Activated CD4-positive, alpha-beta T cell treated with anti-CD3 and anti-CD28 coated beads for 36 hours (primary cell): ENCODE measurements around the gene CYP39A1. TPM values are rescaled to one million over a fixed set of nuclear protein-coding genes. Genes with fewer than 3 reads are reported as not detected.
A peak's percentile ranks its signal among the peaks of the same experiment; 100 is the strongest.

Experiments
- ATAC-seq: fragments of 200-7000 bp; cut with Tn5 transposase; one replicate; pipeline ENCODE4 v1.10.0; 2021; ENCODE audit warnings: mild to moderate bottlenecking, moderate library complexity
- CTCF ChIA-PET: fragments of 350-600 bp; sonication (Branson Sonifier 250); formaldehyde crosslinking; loops from one replicate; lab custom pipeline; 2021; ENCODE audit warnings: antibody characterized with exemption; lab: Charles Lee
- POLR2A ChIA-PET: fragments of 350-600 bp; sonication (Branson Sonifier 250); formaldehyde crosslinking; loops from one replicate; lab custom pipeline; 2021; ENCODE audit warnings: antibody characterized with exemption, inconsistent platforms; lab: Charles Lee
- DNase-seq: peaks from one replicate; pipeline ENCODE4 v3.0.0-alpha.2; 2020
- H3K27ac Mint-ChIP-seq: one replicate; pipeline ENCODE4 v1.8.0; 2021; ENCODE audit warnings: mixed read lengths
- H3K27me3 Mint-ChIP-seq: one replicate; pipeline ENCODE4 v1.8.0; 2021; ENCODE audit warnings: mixed read lengths
- H3K36me3 Mint-ChIP-seq: one replicate; pipeline ENCODE4 v1.8.0; 2021; ENCODE audit warnings: low read depth, mixed read lengths
- H3K4me1 Mint-ChIP-seq: one replicate; pipeline ENCODE4 v1.8.0; 2021; ENCODE audit warnings: mixed read lengths
- H3K4me3 Mint-ChIP-seq: one replicate; pipeline ENCODE4 v1.8.0; 2021; ENCODE audit warnings: mild to moderate bottlenecking, moderate library complexity, mixed read lengths
- H3K9me3 Mint-ChIP-seq: one replicate; pipeline ENCODE4 v1.8.0; 2021; ENCODE audit warnings: low read depth, mixed read lengths
- intact Hi-C, 2 experiments: fragments of 100-400 bp; cut with DNase I in 1 of 2; cut with micrococcal nuclease in 1 of 2; formaldehyde crosslinking; loops; one replicate each; pipeline versions ENCODE4 v1.14.2 to v1.15.1; 2022 to 2024; cut with DNase I, micrococcal nuclease
- total RNA-seq, 2 experiments: library from RNA; stranded (reverse); gene quantifications; one replicate each; pipeline ENCODE4 v1.2.3, GENCODE V29; 2021

Gene CYP39A1, protein sequence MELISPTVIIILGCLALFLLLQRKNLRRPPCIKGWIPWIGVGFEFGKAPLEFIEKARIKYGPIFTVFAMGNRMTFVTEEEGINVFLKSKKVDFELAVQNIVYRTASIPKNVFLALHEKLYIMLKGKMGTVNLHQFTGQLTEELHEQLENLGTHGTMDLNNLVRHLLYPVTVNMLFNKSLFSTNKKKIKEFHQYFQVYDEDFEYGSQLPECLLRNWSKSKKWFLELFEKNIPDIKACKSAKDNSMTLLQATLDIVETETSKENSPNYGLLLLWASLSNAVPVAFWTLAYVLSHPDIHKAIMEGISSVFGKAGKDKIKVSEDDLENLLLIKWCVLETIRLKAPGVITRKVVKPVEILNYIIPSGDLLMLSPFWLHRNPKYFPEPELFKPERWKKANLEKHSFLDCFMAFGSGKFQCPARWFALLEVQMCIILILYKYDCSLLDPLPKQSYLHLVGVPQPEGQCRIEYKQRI
- not detected for total RNA-seq

- intact Hi-C loops, result loop anchor here (1.0 to 2.0 kb wide), 2 partner anchors 10 to 522 kb away; no protein-coding TSS in a partner anchor
- DNase-seq, result peak; percentile 91
- Mint-ChIP-seq H3K27me3 (peaks cover 31% of the 10 kb centered on the region), H3K36me3 (no peaks in the 10 kb centered on the region), H3K4me3 (peak within 1 kb of the TSS; percentile 67), H3K4me1 (peaks cover 15% of the 10 kb centered on the region), H3K9me3 (no peaks in the 10 kb centered on the region), H3K27ac (peak within 1 kb of the TSS; percentile 37)
- ChIA-PET CTCF (interaction anchor here (0.6 kb wide), 2 partner anchors 37 to 603 kb away, joined by 3 read pairs; no protein-coding TSS in a partner anchor), POLR2A (no interaction called here)
- peak; percentile 100 for ATAC-seq
Observed at GRCh38 chr6:46652603-46653438, at the start of gene CYP39A1, which contains the start of gene SLC25A27. Gene CYP39A1, minus strand, starts transcription at chr6:46652818. Its CDS starts 236 bp downstream, at chr6:46652582. Gene SLC25A27, plus strand, starts transcription at chr6:46652975. Its CDS starts 218 bp downstream, at chr6:46653193.

- POLR2A ChIA-PET, result no interaction called here
- H3K4me3 Mint-ChIP-seq, result no peak overlapping the region
Observed at GRCh38 chr6:46699970-46700369, 47.4 kb upstream of the CYP39A1 start.

GRCh38 chr6:46690911-46691451 is 38.4 kb upstream of the CYP39A1 start:
- intact Hi-C loops, result no loop called here
- ChIA-PET CTCF (interaction anchor here (0.6 kb wide), 1 partner anchor 76 kb away, joined by 3 read pairs; no protein-coding TSS in a partner anchor), POLR2A (interaction anchor here (0.7 kb wide), 1 partner anchor 43 kb away, joined by 3 read pairs; no protein-coding TSS in a partner anchor)
- Mint-ChIP-seq H3K27me3 (peaks cover 14% of the 10 kb centered on the region), H3K36me3 (no peaks in the 10 kb centered on the region), H3K4me1 (no peaks in the 10 kb centered on the region), H3K27ac (no peak overlapping the region), H3K4me3 (no peak overlapping the region), H3K9me3 (no peaks in the 10 kb centered on the region)
- no peak for DNase-seq
- ATAC-seq, result no peak

More at GRCh38 chr6:46699970-46700369, 47.4 kb upstream of the CYP39A1 start:
- ATAC-seq, result no peak
- CTCF ChIA-PET, result no interaction called here
- no peaks in the 10 kb centered on the region for H3K9me3 Mint-ChIP-seq
- H3K36me3 Mint-ChIP-seq, result no peaks in the 10 kb centered on the region
- no peak for DNase-seq
- H3K27me3 Mint-ChIP-seq, result peaks cover 27% of the 10 kb centered on the region
- no peak overlapping the region for H3K27ac Mint-ChIP-seq
- intact Hi-C loops, result loop anchor here in 1 of 2 experiments (5.0 kb wide), 2 partner anchors 82 to 347 kb away; no protein-coding TSS in a partner anchor
- H3K4me1 Mint-ChIP-seq, result no peaks in the 10 kb centered on the region

DNA sequence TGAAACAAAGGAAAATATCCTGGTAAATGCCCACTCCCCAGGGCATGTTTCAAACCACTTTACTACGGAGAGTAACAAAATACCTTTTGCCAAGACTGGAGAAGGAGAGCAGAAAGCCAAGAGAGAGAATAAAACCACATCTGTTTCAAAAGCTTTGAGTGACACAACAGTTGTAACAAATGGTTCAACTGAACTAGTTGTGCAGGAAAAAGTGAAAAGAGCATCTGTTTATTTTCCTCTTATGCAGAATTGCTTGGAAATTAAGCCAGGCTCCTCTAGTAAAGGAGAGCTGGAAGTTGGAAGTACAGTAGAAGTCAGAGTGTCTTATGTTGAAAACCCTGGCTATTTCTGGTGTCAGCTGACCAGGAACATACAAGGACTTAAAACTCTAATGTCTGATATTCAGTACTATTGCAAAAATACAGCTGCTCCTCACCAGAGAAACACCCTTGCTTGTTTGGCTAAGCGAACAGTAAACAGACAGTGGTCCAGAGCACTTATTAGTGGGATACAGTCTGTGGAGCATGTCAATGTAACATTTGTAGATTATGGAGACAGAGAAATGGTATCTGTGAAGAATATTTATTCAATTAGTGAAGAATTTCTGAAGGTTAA is 37.6 kb upstream of the CYP39A1 start:
- intact Hi-C loops, result no loop called here
- DNase-seq (no peak), ATAC-seq (no peak)
- no peak overlapping the region for H3K27ac Mint-ChIP-seq
- CTCF ChIA-PET, result interaction anchor here (0.6 kb wide), 2 partner anchors 70 to 77 kb away, joined by 3 to 5 read pairs; no protein-coding TSS in a partner anchor
- POLR2A ChIA-PET, result interaction anchor here (0.7 kb wide), 1 partner anchor 44 kb away, joined by 3 read pairs; no protein-coding TSS in a partner anchor
- H3K4me1 Mint-ChIP-seq, result no peaks in the 10 kb centered on the region
- peaks cover 9% of the 10 kb centered on the region for H3K27me3 Mint-ChIP-seq
- no peaks in the 10 kb centered on the region for H3K9me3 Mint-ChIP-seq
- H3K4me3 Mint-ChIP-seq, result no peak overlapping the region
- H3K36me3 Mint-ChIP-seq, result no peaks in the 10 kb centered on the region

DNA sequence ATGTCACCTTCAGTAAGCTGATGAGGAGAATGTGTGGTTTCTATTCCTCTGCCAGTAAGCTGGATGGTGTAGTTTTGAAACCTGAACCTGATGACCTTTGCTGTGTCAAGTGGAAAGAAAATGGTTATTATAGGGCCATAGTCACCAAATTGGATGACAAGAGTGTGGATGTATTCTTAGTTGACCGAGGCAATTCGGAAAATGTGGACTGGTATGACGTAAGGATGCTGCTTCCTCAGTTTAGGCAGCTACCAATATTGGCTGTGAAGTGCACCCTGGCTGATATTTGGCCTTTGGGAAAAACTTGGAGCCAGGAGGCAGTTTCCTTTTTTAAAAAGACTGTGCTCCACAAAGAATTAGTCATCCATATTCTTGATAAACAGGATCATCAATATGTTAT is 37.0 kb upstream of the CYP39A1 start:
- H3K27ac Mint-ChIP-seq, result no peak overlapping the region
- H3K9me3 Mint-ChIP-seq, result no peaks in the 10 kb centered on the region
- ChIA-PET POLR2A (no interaction called here), CTCF (interaction anchor here (0.6 kb wide), 1 partner anchor 69 kb away, joined by 5 read pairs; no protein-coding TSS in a partner anchor)
- no peaks in the 10 kb centered on the region for H3K36me3 Mint-ChIP-seq
- no peaks in the 10 kb centered on the region for H3K4me1 Mint-ChIP-seq
- H3K4me3 Mint-ChIP-seq, result no peak overlapping the region
- H3K27me3 Mint-ChIP-seq, result peaks cover 9% of the 10 kb centered on the region
- ATAC-seq (no peak), DNase-seq (no peak)
- intact Hi-C loops, result no loop called here

DNA sequence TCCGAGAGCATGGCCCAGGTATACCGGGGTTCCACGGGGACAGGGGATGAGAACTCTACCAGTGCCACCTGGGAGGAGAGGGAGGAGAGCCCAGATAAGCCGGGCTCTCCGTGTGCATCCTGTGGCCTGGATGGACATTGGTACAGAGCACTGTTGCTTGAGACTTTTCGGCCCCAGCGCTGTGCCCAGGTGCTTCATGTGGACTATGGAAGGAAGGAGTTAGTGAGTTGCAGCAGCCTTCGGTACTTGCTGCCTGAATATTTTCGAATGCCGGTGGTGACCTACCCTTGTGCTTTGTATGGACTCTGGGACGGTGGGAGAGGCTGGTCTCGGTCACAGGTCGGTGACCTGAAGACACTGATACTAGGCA is 36.3 kb upstream of the CYP39A1 start:
- no peaks in the 10 kb centered on the region for H3K36me3 Mint-ChIP-seq

DNA sequence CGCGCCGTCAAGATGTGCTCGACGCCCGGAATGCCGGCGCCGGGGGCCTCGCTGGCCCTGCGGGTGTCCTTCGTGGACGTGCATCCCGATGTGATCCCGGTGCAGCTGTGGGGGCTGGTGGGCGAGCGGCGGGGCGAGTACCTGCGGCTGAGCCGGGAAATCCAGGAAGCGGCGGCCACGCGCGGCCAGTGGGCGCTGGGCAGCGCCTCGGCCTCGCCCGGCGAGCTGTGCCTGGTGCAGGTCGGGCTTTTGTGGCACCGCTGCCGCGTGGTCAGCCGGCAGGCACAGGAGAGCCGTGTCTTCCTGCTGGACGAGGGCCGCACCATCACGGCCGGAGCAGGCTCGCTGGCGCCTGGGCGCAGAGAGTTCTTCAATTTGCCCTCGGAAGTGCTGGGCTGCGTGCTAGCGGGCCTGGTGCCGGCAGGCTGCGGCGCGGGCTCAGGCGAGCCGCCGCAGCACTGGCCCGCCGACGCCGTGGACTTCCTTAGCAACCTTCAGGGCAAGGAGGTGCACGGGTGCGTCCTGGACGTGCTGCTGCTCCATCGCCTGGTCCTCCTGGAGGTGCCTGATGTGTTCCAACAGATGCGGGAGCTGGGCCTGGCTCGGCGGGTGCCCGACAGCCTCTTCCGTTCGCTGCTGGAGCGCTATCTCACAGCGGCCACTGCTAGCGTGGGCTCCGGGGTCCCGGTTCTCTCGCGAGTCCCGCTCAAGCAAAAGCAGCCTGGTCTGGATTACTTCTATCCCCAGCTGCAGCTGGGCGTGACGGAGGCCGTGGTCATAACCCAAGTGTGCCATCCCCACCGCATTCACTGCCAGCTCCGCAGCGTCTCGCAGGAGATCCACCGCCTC is 35.7 kb upstream of the CYP39A1 start:
- Mint-ChIP-seq H3K27ac (no peak overlapping the region), H3K4me1 (no peaks in the 10 kb centered on the region), H3K36me3 (no peaks in the 10 kb centered on the region), H3K4me3 (no peak overlapping the region), H3K9me3 (no peaks in the 10 kb centered on the region), H3K27me3 (peaks cover 6% of the 10 kb centered on the region)
- intact Hi-C loops, result no loop called here
- no peak for DNase-seq
- ChIA-PET CTCF (no interaction called here), POLR2A (no interaction called here)
- no peak for ATAC-seq

More for the DNA sequence above, 36.3 kb upstream of the CYP39A1 start:
- Mint-ChIP-seq H3K27me3 (peaks cover 9% of the 10 kb centered on the region), H3K27ac (no peak overlapping the region), H3K4me1 (no peaks in the 10 kb centered on the region), H3K4me3 (no peak overlapping the region), H3K9me3 (no peaks in the 10 kb centered on the region)
- intact Hi-C loops, result no loop called here
- DNase-seq (no peak), ATAC-seq (no peak)
- ChIA-PET POLR2A (no interaction called here), CTCF (no interaction called here)

DNA sequence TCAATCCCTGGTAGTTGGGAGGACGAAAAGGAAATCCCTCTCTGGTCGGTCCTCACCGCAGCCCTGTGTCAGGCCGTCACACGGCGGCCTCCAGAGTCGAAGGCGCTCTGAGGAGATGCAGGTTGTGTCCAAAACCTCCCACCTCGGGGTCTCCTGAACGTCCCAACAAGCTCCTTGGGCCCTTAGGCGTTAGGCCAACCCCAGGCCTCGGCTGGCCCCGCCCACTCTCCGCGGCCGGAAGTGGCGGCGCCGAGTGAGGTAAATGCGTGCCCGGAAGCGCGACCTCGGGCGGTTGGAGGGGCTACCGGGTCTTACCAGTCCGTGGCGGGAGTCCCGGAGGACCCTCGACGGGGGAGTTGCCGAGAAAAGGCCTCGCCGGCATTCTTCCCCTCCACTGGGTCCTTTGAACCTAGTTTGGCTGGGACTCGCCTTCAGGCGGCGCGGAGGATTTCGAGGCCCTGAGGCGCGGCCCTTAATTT is 35.0 kb upstream of the CYP39A1 start, which contains the start of gene TDRD6:
TSS of gene TDRD6 (plus strand) at position 267 of the 479 bp plus-strand sequence. CDS start 244 bp downstream, outside the sequence.
- Mint-ChIP-seq H3K9me3 (no peaks in the 10 kb centered on the region), H3K27ac (no peak within 1 kb of the TSS), H3K36me3 (no peaks in the 10 kb centered on the region), H3K27me3 (peaks cover 5% of the 10 kb centered on the region), H3K4me3 (no peak within 1 kb of the TSS), H3K4me1 (no peaks in the 10 kb centered on the region)
- CTCF ChIA-PET, result interaction anchor here (0.6 kb wide), 1 partner anchor 408 kb away, joined by 3 read pairs; no protein-coding TSS in a partner anchor
- DNase-seq (no peak), ATAC-seq (no peak)
- POLR2A ChIA-PET, result no interaction called here
- intact Hi-C loops, result no loop called here

- ChIA-PET CTCF (interaction anchor here (0.7 kb wide), 1 partner anchor 1116 kb away, joined by 3 read pairs; no protein-coding TSS in a partner anchor), POLR2A (no interaction called here)
- ATAC-seq (no peak), DNase-seq (no peak)
- peaks cover 10% of the 10 kb centered on the region for H3K27me3 Mint-ChIP-seq
- H3K36me3 Mint-ChIP-seq, result no peaks in the 10 kb centered on the region
- no peaks in the 10 kb centered on the region for H3K9me3 Mint-ChIP-seq
- no peak overlapping the region for H3K4me3 Mint-ChIP-seq
- H3K4me1 Mint-ChIP-seq, result no peaks in the 10 kb centered on the region
- intact Hi-C loops, result no loop called here
- H3K27ac Mint-ChIP-seq, result no peak overlapping the region
Observed at GRCh38 chr6:46684771-46685170, 32.2 kb upstream of the CYP39A1 start.

- DNase-seq (no peak), ATAC-seq (no peak)
- no peaks in the 10 kb centered on the region for H3K36me3 Mint-ChIP-seq
- intact Hi-C loops, result no loop called here
- no peak overlapping the region for H3K4me3 Mint-ChIP-seq
- peaks cover 8% of the 10 kb centered on the region for H3K27me3 Mint-ChIP-seq
- ChIA-PET CTCF (interaction anchor here (0.8 kb wide), 1 partner anchor 13 kb away, joined by 3 read pairs; no protein-coding TSS in a partner anchor), POLR2A (no interaction called here)
- no peaks in the 10 kb centered on the region for H3K9me3 Mint-ChIP-seq
- no peak overlapping the region for H3K27ac Mint-ChIP-seq
- no peaks in the 10 kb centered on the region for H3K4me1 Mint-ChIP-seq
Observed at GRCh38 chr6:46677314-46677654, 24.7 kb upstream of the CYP39A1 start.
